Measurements from ENCODE around the gene ZDHHC11.
"Not testable (repeated sequence)": the region's sequence is repeated elsewhere in the genome, so short reads cannot be mapped to it uniquely, and the experiment has no call there.

The ZDHHC11 gene

GRCh38 chr5:858726-859125 is 7.9 kb upstream of the ZDHHC11 start:
- DNase-seq = no peak

DNA sequence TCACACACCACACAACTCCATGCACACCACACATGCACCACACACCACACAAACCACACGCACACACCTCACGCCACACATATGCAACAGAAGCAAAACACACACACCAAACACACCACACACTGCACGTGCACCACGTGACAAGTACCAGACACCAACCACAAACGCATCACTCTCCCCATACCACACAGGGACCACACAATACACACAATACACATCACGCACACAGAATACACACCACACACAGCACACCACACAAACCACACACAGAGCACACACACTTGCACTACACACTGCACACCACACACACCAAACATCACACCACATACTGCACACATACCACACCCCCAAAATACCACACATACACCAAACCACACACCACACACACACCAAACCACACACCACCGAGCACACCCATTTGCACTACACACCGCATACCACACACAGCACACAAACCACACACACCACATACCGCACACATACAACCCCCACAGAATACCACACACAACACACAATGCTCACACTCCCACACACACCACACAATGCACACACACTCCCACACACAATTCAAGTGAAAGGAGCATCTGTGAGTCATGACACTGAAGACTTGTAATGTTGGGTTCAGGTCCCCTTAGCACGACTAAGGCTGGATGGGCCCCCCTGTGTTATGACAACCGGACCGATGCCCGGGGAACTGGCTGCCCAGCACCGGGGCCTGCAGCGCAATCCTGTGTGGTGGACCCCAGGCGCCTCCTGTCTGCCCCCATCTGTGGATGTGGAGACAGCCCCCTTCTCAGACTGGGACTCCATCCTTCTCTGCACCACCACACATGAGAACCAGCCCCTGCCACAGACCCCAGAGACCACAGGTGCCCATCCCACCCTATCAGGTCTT is 6.0 kb upstream of the ZDHHC11 start:
- DNase-seq = peak; percentile 12

- DNase-seq = no peak
Observed at GRCh38 chr5:855771-856530, 5.2 kb upstream of the ZDHHC11 start.

DNA sequence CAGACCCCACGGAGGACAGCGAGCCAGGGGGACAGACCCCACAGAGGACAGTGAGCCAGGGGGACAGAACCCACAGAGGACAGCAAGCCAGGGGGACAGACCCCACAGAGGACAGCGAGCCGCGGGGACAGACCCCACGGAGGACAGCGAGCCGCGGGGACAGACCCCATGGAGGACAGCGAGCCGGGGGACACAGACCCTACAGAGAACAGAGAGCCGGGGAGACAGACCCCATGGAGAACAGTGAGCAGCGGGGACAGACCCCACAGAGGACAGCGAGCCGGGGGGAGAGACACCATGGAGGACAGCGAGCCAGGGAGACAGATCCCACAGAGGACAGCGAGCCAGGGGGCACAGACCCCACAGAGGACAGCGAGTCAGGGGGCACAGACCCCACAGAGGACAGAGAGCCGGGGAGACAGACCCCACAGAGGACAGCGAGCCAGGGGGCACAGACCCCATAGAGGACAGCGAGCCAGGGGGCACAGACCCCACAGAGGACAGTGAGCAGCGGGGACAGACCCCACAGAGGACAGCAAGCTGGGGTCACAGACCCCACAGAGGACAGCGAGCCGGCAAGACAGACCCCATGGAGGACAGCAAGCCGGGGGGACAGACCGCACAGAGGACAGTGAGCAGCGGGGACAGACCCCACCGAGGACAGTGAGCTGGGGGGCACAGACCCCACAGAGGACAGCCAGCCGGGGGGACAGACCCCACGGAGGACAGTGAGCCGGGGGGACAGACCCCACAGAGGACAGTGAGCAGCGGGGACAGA is 4.4 kb upstream of the ZDHHC11 start:
- no peak for DNase-seq

DNA sequence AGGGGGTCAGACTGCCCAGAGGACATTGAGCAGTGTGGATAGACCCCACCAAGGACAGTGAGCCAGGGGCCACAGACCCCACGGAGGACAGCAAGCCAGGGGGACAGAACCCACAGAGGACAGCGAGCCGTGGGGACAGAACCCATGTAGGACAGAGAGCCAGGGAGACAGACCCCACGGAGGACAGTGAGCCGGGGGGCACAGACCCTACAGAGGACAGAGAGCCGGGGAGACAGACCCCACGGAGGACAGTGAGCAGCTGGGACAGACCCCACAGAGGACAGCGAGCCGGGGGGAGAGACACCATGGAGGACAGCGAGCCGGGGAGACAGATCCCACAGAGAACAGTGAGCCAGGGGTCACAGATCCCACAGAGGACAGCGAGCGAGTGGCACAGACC is 3.4 kb upstream of the ZDHHC11 start:
- DNase-seq = no peak

DNA sequence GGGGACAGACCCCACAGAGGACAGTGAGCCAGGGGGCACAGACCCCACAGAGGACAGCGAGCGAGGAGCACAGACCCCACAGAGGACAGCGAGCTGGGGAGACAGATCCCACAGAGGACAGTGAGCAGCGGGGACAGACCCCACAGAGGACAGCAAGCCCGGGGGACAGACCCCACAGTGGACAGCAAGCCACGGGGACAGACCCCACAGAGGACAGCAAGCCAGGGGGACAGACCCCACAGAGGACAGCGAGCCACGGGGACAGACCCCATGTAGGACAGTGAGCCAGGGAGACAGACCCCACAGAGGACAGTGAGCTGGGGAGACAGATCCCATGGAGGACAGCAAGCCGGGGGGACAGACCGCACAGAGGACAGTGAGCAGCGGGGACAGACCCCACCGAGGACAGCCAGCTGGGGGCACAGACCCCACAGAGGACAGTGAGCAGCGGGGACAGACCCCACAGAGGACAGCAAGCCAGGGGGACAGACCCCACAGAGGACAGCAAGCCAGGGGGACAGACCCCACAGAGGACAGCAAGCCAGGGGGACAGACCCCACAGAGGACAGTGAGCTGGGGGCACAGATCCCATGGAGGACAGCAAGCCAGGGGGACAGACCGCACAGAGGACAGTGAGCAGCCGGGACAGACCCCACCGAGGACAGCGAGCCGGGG is 2.8 kb upstream of the ZDHHC11 start:
- DNase-seq = not testable (repeated sequence)

DNA sequence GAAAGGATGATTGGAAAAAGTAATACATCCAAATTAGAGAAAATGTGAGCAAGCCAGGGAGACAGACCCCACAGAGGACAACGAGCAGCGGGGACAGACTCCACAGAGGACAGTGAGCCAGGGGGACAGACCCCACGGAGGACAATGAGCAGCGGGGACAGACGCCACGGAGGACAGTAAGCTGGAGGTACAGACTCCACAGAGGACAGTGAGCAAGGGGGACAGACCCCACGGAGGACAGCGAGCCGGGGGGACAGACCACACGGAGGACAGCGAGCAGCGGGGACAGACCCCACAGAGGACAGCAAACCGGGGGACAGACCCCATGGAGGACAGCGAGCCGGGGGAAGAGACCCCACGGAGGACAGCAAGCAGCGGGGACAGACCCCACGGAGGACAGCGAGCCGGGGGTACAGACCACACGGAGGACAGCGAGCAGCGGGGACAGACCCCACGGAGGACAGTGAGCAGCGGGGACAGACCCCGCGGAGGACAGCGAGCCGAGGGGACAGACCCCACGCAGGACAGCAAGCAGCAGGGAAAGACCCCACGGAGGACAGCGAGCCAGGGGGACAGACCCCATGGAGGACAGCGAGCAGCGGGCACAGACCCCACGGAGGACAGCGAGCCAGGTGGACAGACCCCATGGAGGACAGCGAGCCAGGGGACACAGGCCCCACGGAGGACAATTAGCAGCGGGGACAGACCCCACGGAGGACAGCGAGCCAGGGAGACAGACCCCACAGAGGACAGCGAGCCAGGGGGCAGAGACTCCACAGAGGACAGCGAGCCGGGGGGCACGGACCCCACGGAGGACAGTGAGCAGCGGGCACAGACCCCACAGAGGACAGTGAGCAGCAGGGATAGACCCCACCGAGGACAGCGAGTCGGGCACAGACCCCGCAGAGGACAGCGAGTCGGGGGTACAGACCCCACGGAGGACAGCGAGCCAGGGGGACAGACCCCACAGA is 1.9 kb upstream of the ZDHHC11 start:
- DNase-seq = no peak

GRCh38 chr5:852018-852417 is 1.2 kb upstream of the ZDHHC11 start:
- no peak for DNase-seq

DNA sequence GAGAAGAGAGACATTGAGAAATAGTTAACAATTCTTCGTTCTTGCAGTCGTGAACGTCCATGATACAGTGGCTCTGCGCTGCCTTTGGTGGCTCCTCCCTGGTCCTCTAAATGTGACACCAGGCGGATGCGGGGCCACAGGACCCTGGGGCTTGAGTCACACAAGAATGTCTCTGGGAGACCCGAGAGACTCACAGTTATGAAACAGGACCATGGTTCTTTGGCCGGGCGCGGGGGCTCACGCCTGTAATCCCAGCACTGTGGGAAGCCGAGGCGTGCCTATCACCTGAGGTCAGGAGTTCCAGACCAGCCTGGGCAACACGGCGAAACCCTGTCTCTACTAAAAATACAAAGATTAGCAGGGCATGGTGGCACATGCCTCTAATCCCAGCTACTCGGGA is 767 bp upstream of the ZDHHC11 start:
- no peak for DNase-seq

- DNase-seq = no peak
Observed at GRCh38 chr5:851076-851475, 290 bp upstream of the ZDHHC11 start.

GRCh38 chr5:849651-850301 is 1.0 kb downstream of the ZDHHC11 start:
- DNase-seq = no peak

DNA sequence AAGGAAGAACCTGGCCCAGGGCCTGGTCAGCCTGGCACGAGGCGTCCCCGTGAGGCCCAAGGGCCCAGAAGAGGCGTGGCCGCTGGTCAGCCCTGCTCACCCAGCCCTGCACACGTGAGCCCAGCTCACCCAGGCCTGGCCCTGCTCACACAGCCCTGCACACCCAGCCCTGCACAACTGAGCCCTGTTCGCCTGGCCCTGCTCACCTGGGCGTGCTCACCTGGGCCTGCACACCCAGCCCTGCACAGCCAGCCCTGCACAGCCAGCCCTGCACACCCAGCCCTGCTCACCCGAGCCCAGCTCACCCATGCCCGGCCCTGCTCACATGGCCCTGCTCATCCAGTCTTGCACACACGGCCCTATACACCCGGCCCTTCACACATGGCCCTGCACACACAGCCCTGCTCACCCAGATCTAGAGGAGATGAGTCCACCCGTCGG is 2.1 kb downstream of the ZDHHC11 start:
- no peak for DNase-seq

DNA sequence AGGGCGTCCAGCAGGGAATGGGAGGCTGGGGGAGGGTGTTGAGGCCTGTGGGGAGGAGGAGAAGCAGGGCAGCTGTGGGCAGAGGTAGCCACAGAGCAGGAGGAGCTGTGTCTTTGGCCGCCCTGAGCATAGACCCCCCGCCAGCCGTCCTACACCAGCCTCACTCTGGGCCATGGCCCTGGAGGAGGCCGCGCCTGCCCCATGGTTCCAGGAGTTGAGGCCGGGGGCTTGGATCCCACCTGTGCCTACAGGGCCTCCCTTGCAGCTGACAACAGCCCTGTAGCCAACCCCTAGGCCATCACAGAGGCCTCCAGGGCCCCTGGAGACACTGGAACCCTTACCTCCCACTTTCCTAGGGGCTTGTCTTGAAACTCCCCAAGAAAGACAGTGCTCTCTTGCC is 3.0 kb downstream of the ZDHHC11 start:
- not testable (repeated sequence) for DNase-seq

DNA sequence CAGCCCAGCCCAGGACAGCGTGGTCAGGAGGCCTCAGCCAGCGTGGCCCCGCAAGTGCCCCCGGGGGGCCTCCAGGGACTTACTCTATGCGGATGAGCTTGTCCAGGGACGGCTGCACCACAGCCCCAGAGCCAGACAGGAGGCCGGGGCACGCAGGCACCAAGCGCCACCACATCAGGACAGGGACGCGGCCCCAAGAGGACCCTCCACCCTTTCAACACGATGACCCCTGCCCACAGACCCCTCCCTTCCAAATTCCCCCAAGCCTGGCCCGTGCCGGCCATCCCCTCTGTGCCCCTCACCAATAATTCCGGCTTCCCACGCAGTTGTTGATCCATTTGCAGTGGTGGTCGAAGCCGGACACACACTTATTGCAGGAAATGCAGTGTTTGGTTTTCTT is 3.6 kb downstream of the ZDHHC11 start:
- not testable (repeated sequence) for DNase-seq

DNA sequence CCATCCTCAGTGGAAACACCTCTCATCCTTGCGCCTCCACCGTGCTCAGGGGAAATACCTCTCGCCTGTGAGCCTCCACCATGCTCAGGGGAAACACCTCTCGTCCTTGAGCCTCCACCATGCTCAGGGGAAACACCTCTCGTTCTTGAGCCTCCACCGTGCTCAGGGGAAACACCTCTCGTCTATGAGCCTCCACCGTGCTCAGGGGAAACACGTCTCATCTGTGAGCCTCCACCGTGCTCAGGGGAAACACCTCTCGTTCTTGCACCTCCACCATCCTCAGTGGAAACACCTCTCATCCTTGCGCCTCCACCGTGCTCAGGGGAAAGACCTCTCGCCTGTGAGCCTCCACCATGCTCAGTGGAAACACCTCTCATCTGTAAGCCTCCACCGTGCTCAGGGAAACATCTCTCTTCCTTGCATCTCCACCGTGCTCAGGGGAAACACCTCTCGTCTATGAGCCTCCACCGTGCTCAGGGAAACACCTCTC is 4.1 kb downstream of the ZDHHC11 start:
- not testable (repeated sequence) for DNase-seq

- DNase-seq = not testable (repeated sequence)
Observed at GRCh38 chr5:845676-846601, 4.8 kb downstream of the ZDHHC11 start.

DNA sequence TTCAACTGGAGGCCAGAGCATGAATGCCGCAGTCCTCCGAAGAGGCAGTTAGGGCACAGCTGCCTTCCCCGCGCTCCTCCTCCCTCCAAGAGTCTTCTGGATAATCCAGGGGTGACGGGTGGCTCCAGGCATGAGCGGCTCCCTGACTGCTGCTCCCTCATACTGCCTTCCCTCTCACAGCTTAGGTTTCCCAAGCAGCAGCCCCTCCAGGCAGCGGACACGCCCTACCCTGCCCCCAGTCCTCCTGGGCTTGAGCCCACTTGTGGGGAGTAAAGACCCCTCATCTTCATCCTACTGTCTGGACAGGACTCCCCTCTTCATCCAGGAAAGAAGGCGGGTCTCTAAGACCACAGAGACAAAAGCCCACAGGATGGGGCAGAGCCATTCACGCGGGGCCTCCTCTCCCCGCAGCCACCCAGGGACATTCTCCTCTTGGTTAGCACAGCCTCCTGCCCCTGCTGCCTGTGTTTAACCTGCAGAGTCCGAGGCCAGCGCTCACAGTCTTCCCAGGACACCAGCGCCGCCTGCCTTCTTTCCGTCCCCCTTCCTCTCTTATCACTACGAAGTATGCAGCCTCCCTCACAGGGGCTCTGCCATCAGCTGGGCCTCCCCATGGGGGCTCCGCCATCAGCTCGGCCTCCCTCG is 5.6 kb downstream of the ZDHHC11 start:
- not testable (repeated sequence) for DNase-seq

- DNase-seq = not testable (repeated sequence)
Observed at GRCh38 chr5:844426-844825, 6.4 kb downstream of the ZDHHC11 start.

- not testable (repeated sequence) for DNase-seq
Observed at GRCh38 chr5:843926-844325, 6.9 kb downstream of the ZDHHC11 start.
